ENCODE data around the gene CORIN.

The CORIN gene

GRCh38 chr4:47837908-47838294 lies at the start of gene CORIN:
Gene CORIN, minus strand, starts transcription at chr4:47838067. Its CDS starts 118 bp downstream, at chr4:47837949.
- DNase-seq (ENCODE audit: low read depth, low spot score): no peak

- DNase-seq (ENCODE audit: low read depth, low spot score): no peak
These were observed 44.4 kb upstream of the CORIN start for GRCh38 chr4:47882228-47882627.

GRCh38 chr4:47879458-47879857 lies 41.6 kb upstream of the CORIN start:
- no peak for DNase-seq (ENCODE audit: low read depth, low spot score)

- no peak for DNase-seq (ENCODE audit: low read depth, low spot score)
These were observed 39.1 kb upstream of the CORIN start for GRCh38 chr4:47876784-47877546.

GRCh38 chr4:47876310-47876709 lies 38.4 kb upstream of the CORIN start:
- DNase-seq (ENCODE audit: low read depth, low spot score): no peak

- DNase-seq (ENCODE audit: low read depth, low spot score): no peak
These were observed 36.1 kb upstream of the CORIN start for GRCh38 chr4:47873877-47874541.

GRCh38 chr4:47863486-47863885 lies 25.6 kb upstream of the CORIN start:
- DNase-seq (ENCODE audit: low read depth, low spot score): no peak

- DNase-seq (ENCODE audit: low read depth, low spot score): no peak
These were observed 24.4 kb upstream of the CORIN start for GRCh38 chr4:47862297-47862696.

- no peak for DNase-seq (ENCODE audit: low read depth, low spot score)
These were observed 22.4 kb upstream of the CORIN start for GRCh38 chr4:47860305-47860704.

GRCh38 chr4:47858006-47858405 lies 20.1 kb upstream of the CORIN start:
- no peak for DNase-seq (ENCODE audit: low read depth, low spot score)

- DNase-seq (ENCODE audit: low read depth, low spot score): no peak
These were observed 18.8 kb upstream of the CORIN start for GRCh38 chr4:47856713-47857112.

GRCh38 chr4:47855350-47855749 lies 17.5 kb upstream of the CORIN start:
- no peak for DNase-seq (ENCODE audit: low read depth, low spot score)

GRCh38 chr4:47852136-47852535 lies 14.3 kb upstream of the CORIN start:
- DNase-seq (ENCODE audit: low read depth, low spot score): peak; percentile 59

- no peak for DNase-seq (ENCODE audit: low read depth, low spot score)
These were observed 11.6 kb upstream of the CORIN start for GRCh38 chr4:47849466-47849865.

- no peak for DNase-seq (ENCODE audit: low read depth, low spot score)
These were observed 10.2 kb upstream of the CORIN start for GRCh38 chr4:47848041-47848440.

- DNase-seq (ENCODE audit: low read depth, low spot score): no peak
These were observed 5.1 kb upstream of the CORIN start for GRCh38 chr4:47842985-47843384.

GRCh38 chr4:47840291-47840690 lies 2.4 kb upstream of the CORIN start:
- DNase-seq (ENCODE audit: low read depth, low spot score): no peak

- peak; percentile 39 for DNase-seq (ENCODE audit: low read depth, low spot score)
These were observed 1.4 kb upstream of the CORIN start for GRCh38 chr4:47839259-47839658.

- DNase-seq (ENCODE audit: low read depth, low spot score): no peak
These were observed 578 bp upstream of the CORIN start for GRCh38 chr4:47838445-47838844.

- no peak for DNase-seq (ENCODE audit: low read depth, low spot score)
These were observed 566 bp downstream of the CORIN start for GRCh38 chr4:47837094-47837907.

GRCh38 chr4:47836641-47837093 lies 1.2 kb downstream of the CORIN start:
- DNase-seq (ENCODE audit: low read depth, low spot score): peak; percentile 70

GRCh38 chr4:47835494-47835893 lies 2.4 kb downstream of the CORIN start:
- no peak for DNase-seq (ENCODE audit: low read depth, low spot score)
